SHP77 treated with DMSO at 0.1 percent for 48 hours (cell line): ENCODE results near the gene SNRNP40.
"Not testable (repeated sequence)": the region's sequence is repeated elsewhere in the genome, so short reads cannot be mapped to it uniquely, and the experiment has no call there.

Source experiments
- DNase-seq: peaks from one replicate; lab custom pipeline; 2025; lab: John Stamatoyannopoulos, UW

SNRNP40 gene

DNA sequence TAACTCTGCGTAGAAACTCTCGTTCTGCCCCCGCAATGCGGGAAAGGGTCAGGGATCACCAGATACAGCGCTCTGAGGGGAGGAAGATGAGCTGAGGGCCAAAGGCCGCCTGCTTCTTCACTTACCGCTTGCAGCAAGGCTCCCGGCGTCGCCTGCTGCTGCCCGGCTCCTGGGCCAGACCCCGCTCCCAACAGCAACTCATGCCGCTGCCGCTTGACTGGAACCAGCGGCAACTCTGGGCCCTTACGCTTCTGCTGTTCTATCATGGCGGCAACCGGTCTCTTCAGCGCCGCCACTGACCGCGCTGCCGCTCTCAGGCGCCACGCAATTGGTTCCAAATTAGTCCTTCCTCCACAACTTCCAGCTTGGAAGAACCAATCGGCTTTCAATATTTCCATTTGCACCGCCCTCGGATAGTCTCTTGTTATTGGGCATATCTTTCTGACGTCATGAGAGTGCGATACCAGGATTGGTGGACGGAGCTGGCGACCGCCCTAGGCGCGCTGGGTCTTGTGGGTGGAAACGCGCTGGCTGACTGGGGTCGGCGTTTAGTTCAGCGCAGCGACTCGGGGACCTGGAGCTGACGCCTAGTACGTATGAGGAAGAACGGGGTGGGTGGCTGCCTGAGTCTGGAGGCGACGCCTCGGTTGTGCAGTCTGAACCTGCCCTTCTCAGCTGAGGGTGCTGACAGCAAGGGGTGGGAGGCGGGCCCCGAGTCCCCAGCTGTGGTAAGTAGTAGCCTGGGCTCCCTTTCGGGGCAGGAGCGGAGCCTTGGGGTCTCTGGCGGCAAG lies at the start of gene SNRNP40, which contains the start of gene ZCCHC17:
Gene SNRNP40, minus strand, starts transcription at position 303 of the 791 bp plus-strand sequence. Its CDS starts 37 bp downstream, at position 266.
Gene ZCCHC17, plus strand, starts transcription at position 547 of the 791 bp plus-strand sequence. CDS start 13,067 bp downstream, outside the sequence.
- peak; percentile 100 for DNase-seq

DNA sequence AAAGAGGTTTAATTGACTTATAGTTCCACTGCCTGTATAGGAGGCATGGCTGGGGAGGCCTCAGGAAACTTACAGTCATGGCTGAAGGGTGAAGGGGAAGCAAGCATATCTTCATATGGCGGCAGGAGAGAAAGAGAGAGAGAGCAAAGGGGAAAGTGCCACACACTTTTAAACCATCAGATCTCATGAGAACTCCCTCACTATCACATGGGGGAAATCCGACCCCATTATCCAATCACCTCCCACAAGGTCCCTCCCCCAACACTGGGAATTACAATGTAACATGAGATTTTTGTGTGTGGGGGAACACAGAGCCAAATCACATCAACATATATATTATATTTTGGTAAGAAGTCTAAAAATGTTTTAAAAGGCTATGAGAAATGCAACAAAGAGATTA lies 49.0 kb upstream of the SNRNP40 start:
- DNase-seq: no peak

DNA sequence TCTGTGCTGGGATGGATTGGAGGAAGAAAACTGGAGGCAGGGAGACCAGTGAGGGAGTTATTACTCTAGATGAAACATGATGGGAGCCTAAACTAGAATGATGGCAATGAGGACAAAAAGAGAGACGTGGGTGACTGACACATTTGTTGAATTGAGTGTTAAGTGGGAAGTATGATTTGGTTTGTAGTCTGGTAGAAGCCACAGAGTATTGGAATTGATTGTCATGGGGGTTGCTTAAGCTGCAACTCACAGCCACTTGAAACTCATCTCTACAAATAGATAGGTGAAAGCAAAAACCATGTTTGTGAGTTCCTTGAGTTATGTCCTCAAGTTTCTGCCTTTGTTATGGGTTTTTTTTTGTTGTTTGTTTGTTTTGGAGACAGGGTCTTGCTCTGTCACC lies 47.9 kb upstream of the SNRNP40 start:
- DNase-seq: no peak

DNA sequence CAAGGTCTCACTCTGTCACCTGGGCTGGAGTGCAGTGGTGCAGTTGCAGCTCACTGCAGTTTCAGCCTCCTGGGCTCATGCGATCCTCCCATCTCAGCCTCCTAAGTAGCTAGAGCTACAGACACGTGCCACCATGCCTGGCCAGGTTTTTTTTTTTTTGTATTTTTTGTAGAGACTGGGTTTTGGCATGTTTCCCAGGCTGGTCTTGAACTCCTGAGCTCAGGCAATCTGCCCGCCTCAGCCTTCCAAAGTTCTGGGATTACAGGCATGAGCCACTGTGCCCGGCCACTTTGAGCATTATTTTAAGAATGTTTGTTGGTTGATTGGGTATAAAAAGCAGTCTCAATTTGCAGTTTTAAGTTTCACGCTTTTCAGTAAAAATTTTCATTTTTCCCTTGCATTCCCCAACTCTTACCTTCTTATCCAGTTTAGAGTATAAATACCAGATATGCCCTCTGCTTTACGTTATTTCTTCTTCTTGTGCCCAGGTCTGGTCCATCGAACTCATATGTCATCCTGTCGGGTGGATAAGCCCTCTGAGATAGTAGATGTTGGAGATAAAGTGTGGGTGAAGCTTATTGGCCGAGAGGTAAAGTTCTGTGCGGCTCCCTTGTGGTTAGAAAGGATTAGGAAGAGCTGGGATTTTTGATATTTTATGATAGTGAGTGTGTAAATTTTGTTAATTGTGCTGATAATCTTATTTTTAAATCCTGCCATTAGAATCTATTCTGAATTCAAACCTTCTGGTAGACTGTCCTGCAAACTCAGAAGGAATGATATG lies 40.3 kb upstream of the SNRNP40 start:
- DNase-seq: no peak

DNA sequence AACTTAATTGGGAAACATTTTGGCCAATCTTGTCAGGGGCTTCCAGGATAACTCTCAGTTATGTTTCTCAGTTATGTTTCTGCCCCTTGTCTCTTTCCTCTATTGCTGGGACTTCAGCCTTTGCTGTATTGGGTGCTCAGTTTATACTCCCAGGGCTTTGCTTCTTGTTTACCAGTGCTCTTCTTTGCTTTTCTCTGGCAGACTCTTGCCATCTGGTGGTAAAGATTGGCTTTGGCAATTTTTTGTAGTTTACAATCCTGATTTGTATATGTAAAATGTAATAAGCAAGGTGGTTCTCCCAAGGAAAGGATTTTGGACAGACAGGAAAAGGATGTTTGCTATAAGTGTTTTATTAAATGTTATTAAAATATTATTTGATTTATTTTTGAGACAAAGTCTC lies 38.4 kb upstream of the SNRNP40 start:
- DNase-seq: peak; percentile 33

DNA sequence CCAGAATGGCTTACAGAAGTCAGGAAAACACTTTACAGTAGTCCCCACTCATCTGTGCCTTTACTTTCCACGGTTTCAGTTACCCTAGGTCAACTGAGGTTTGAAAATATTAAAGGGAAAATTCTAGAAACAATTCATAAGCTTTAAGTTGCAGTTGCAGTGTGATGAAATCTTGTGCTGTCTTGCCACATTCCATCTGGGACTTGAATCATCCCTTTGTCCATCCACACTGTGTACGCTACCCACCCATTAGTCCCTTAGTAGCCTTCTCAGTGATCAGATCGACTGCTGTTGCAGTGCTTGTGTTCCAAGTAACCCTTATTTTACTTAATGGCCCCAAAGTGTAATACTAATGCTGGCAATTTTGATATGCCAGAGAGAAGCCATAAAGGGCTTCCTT lies 30.8 kb upstream of the SNRNP40 start:
- DNase-seq: no peak

DNA sequence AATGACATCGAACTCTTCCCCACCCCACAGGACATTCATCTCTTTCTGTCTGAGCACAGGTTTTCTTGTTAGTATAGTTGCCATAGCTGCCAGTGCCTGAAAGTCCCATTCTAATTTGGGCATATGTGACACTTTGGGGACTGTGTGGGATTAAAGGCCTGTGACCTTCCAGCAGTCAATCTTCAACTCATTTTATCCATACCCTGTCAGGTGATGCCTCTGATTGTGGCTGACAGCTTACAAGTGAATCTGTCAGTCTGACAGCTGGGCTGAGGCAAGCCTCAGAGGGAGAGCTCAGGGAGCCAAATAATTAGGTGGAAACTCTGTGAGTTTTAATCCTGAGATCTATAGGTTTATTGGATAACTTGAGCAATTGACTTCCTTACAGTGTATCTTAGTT lies 29.9 kb upstream of the SNRNP40 start:
- no peak for DNase-seq

DNA sequence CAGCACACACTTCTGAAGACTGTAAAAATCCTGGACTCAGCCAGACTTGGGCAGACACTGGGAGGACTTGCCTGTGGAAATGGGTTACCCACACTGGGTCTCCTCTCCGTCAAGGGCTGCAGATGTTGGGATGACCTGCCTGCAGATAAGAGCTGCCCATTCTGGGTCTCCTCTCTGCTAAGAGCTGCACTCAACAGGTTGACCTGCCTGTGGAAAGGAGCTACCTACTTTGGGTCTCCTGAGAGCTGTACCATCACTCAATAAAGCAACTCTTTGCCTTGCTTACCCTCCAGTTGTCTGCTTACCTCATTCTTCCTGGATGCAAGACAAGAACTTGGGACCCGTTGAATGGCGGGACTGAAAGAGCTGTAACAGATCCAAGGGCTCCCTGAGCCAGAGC lies 28.4 kb upstream of the SNRNP40 start:
- DNase-seq: no peak

DNA sequence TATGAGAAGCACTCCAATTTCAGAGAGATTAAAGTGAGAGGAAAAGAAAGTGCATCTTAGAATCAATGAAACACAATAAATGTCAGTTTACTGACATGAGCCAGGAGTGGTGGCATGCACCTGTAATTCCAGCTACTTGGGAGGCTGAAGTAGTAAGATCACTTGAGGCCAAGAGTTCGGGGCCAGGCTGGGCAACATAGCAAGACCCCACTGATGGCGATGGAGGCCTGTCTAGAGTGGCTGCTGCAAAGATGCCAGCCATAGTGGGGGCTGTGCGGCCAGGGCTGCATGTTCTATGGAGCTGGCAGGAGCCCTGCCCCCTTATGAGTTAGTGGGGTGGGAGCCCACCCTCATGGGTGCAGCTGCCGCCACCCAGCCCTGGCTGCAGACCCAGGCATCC lies 27.5 kb upstream of the SNRNP40 start:
- no peak for DNase-seq

DNA sequence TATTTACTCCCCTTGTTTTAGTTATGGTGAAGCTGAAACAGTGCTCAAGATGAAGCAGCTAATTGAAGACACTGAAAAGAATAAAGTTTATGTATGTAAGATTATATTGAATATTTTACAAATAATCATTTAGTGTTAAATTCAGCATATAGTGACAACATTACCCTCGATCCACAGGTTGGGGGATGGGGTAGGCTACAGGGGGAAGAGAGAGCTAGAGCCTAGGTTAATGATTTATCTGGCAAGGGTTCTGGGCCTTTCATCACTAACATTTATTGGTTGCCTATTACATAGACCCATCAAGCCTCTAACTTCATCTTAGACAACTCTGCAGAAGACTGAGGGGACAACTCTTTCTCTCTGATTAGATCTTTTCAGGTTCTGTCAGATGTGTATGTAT lies 21.6 kb upstream of the SNRNP40 start:
- DNase-seq: no peak

DNA sequence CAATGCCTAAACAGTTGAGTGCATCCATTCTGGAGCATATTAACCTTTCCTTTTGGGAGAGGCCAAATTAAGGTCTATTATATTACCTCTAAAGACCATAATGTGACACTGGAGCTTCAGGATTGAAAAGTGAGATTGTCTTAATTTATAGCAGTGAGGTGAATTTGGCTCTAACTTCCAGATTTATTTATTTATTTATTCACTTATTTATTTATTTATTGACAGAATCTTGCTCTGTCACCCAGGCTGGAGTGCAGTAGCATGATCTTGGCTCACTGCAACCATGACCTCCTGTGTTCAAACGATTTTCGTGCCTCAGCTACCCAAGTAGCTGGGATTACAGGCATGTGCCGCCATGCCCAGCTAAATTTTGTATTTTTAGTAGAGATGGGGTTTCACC lies 19.3 kb upstream of the SNRNP40 start:
- DNase-seq: no peak

DNA sequence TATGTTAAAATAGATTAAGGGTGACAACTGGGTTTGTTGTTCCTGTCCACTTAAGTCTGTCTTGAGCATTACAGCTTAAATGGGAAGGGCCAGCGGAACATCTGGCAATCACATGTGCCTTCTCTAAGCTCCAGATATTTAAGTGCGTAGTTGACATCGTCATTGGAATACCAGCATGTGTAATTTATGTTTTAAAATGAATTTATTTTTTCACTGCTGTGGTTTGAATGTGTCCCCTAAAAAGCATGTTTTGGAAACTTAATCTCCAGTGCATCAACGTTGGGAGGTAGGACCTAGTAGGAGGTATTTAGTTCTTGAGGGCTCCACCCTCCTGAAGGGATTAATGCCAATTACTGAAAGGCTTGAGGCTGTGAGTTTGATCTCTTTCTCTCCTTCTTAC lies 13.6 kb upstream of the SNRNP40 start:
- DNase-seq: no peak

DNA sequence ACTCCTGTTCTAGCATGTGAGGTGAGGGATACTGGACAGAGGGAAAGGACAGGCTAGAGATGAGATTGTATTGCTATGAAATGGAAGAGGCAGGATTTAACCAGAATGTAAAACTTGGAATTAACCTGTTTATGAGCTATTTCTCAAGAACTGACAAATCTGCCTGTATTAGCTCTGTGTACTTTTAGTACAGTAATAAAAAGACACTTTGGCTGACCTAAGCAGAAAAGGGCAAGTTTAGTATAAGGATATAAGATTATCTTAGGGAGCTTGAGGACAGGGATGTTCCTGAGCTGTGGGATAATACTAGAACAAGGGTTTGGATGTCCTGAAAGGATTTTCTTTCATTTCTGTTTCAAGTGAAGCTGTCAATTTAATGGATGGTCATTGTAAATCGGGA lies 11.4 kb upstream of the SNRNP40 start:
- no peak for DNase-seq

DNA sequence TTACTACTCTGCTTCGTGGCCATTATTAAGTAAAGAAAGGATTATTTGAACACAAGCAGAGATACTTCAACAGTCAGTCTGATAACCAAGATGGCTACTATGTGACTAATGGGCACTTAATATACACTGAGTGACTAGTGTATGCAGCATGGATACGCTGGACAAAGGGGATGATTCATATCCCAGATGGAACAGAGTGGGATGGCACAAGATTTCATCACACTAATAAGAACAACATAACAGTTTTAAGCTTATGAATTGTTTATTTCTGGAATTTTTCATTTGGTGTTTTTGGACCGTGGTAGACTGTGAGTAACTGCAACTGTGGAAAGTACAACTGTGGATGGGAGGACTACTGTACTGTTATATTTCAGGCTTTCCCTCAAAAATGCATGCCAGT lies 9.7 kb upstream of the SNRNP40 start:
- no peak for DNase-seq

DNA sequence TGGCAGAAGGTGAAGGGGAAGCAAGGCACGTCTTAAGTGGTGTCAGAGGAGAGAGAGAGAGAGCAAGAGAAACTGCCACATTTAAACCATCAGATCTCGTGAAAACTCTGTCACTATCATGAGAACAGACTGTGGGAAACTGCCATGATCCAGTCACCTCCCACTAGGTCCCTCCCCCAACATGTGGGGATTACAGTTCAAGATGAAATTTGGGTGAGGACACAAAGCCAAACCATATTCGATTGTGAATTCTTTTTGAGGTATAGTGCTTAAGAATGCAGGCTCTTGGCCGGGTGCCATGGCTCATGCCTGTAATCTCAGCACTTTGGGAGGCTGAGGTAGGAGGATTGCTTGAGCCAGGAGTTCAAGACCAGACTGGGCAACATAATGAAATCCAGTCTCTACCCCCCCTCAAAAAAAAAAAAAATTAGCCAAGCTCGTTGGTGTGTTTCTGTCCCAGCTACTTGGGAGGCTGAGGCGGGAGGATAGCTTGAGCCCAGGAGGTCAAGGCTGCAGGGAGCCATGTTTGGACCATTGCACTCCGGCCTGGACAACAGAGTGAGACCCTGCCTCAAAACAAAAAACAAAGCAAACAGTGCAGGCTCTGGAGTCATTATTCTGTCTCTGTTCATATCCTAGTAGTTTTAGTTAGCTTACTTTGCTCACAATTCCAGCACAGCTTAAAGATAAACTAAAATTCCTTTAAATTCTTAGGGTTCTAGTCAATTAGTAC lies 6.3 kb upstream of the SNRNP40 start:
- DNase-seq: no peak

DNA sequence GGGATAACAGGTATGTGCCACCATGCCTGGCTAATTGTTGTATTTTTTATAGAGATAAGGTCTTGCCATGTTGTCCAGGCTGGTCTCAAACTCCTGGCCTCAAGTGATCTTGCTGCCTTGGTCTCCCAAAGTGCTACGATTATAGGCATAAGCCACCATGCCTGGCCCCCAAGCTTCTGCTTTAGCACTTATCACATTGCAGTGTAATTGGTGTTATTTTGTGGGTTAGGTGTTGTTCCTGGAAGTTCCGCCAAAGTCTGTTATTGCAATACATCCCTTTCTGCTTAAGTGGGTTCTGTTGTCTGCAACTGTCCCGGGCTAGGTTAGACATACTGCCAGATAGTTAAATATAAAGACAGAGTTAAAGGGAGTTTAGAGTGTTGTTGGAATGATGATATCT lies 3.6 kb upstream of the SNRNP40 start:
- no peak for DNase-seq

DNA sequence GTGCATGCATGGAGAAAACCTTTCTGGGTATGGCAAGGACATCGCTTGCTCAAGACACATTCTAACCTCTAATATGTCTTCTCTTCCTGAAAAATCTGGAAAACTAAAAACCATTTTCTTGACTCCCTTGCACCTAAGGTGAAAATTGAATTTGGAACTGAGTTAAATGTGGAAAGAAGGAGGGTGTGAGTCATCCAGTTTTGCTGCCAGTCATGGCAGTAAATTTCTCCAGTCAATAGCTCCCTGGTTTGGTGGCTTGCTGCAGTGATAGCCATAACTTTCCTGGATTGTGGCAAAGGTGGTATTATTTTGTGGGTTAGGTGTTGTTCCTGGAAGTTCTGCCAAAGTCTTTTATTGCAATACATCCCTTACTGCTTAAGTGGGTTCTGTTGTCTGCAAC lies 2.8 kb upstream of the SNRNP40 start:
- no peak for DNase-seq

DNA sequence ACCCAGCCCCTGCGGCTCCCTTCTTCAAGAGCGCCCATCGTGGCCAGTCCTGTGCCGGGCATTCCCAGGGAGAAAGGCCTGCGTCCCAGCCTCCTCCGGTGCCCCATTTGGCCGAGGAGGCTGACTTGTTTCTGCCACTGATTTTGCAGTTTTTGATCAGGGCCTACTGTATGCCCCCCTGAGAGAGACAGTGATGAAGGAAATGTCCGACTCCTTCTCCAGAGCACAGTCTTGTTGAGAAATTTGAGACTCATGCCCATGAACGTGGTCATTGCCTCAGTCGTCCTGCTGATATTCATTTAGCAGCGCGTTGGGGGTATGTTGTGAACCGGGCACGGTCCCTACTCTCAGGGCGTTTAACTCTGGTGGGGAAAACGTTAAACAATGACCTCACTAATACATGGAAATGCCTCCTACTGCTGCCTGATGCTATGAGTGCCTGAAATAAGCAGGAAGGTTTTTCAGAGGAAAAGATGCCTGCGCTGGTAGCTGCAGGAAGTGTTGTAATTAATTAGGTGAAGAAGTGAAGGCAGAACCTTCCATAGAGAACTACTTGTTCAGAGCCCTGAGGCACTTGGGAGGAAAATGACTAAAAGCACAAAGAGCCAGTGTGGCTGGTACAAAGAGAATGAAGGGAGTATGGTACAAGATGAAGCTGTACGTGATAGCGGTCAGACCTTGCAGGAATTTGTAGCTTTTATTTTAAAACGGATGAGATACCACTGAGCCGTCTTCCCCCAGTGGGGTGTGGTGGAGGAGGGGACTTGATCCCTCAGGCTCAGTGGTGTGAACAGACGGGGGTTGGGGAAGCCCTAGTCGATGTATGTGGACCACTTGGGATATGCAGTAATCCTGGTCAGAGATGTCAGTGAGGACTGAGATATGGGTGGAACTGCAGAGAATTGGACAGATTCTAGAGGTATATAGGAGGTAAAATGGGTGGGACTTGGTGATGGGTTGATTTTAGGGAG lies 974 bp upstream of the SNRNP40 start:
- no peak for DNase-seq

DNA sequence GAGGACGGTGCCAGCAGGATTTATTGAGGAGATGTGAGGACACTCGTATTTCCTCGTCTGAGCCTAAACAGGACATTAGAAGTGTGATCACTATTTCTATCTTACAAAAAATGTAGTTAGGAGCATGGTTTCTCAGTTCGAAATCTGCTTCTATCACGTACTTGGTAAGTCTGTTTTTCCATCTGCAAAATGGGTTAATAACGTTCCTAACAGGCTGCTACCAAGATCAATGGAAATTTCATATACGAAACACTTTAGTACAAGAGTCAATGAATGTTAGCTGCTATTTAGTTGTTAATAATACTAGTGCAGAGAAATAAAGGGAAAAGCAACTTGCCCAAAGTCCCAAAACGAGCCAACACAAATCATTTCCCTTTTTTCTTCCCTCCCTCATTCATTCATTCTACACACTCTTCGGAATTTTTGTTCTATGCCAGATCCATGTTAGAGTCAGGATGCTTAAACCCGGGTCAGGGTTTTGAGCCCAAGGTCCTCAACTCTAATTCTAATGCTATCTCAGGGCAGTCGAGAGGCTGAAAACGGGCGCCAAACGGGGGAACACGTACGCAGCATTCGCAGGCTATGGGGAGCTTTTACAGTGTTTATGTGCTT lies 608 bp downstream of the SNRNP40 start:
- DNase-seq: no peak

DNA sequence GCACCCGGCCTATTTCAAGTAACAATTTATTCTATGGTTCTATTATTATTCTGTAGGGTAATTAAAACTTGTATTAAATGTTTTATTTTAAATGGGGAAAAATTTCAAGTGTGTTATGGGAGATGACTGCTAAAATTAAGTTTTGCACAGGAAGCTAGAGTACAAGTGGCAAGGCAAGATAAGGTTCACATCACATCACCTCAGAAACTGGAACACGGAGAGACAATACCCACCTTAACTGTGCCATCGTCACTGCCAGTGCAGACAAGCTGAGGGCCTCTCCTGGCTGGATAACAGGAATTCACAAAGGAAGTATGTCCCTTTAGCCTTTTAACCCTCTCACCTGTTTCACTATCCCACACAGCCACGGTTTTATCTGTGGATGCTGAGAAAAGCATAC lies 7.6 kb downstream of the SNRNP40 start:
- no peak for DNase-seq

DNA sequence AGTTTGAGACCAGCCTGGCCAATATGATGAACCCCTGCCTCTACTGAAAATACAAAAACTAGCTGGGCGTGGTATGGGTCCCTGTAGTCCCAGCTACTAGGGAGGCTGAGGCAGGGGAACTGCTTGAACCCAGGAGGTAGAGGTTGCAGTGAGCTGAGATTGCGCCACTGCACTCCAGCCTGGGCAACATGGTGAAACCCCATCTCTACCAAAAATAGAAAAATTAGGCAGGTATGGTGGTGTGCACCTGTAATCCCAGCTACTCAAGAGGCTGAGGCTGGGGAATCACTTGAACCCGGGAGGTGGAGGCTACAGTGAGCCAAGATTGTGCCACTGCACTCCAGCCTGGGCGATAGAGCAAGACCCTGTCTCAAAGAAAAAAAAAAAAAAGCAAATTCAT lies 8.8 kb downstream of the SNRNP40 start:
- DNase-seq: not testable (repeated sequence)
